WTC11 (cell line): Measurements from ENCODE around the gene ZNF407. TPM values are rescaled to one million over a fixed set of nuclear protein-coding genes. Genes with fewer than 3 reads are reported as not detected.

Experiments
- ATAC-seq: fragments of 200-7000 bp; cut with Tn5 transposase; 2 replicates; pipeline ENCODE4 v1.10.0; 2021; ENCODE audit warnings: mild to moderate bottlenecking, moderate library complexity
- CTCF ChIA-PET: fragments of 300-600 bp; sonication (Branson Sonifier 250); formaldehyde crosslinking; loops from one replicate; lab custom pipeline; 2021; ENCODE audit warnings: antibody characterized with exemption; lab: Charles Lee
- POLR2A ChIA-PET: fragments of 350-600 bp; sonication (Branson Sonifier 250); formaldehyde crosslinking; loops from one replicate; lab custom pipeline; 2021; ENCODE audit warnings: antibody characterized with exemption; lab: Charles Lee
- DNase-seq: peaks from one replicate; pipeline ENCODE4 v3.0.0; 2021; ENCODE audit warnings: low spot score
- H3K27ac Mint-ChIP-seq: 2 replicates; pipeline ENCODE4 v1.8.0; 2021; ENCODE audit warnings: mixed read lengths
- H3K27me3 Mint-ChIP-seq: 2 replicates; pipeline ENCODE4 v1.8.0; 2021; ENCODE audit warnings: low read depth, mild to moderate bottlenecking, moderate library complexity, mixed read lengths
- H3K36me3 Mint-ChIP-seq: 2 replicates; pipeline ENCODE4 v1.8.0; 2021; ENCODE audit warnings: mixed read lengths
- H3K4me1 Mint-ChIP-seq: 2 replicates; pipeline ENCODE4 v1.8.0; 2022; ENCODE audit warnings: mixed read lengths
- H3K4me3 Mint-ChIP-seq: 2 replicates; pipeline ENCODE4 v1.8.0; 2021; ENCODE audit warnings: mild to moderate bottlenecking, moderate library complexity, mixed read lengths
- H3K9me3 Mint-ChIP-seq: 2 replicates; pipeline ENCODE4 v1.8.0; 2021; ENCODE audit warnings: mixed read lengths
- ARID4B ChIP-seq: sonication (generic); formaldehyde crosslinking; IDR thresholded peaks from 2 replicates; pipeline ENCODE4 v1.8.0; 2023; ENCODE audit warnings: missing genetic modification reagents, mild to moderate bottlenecking, borderline replicate concordance
- CDX4 ChIP-seq: fragments of 250-450 bp; sonication (Bioruptor Pico); IDR thresholded peaks from 2 replicates; pipeline ENCODE4 v1.9.0; 2021; ENCODE audit warnings: moderate library complexity, mild to moderate bottlenecking, inconsistent platforms, borderline replicate concordance
- CTCF ChIP-seq: fragments of 200-600 bp; IDR thresholded peaks from 2 replicates; pipeline ENCODE4 v1.8.0; 2022; ENCODE audit warnings: antibody characterized with exemption
- E2F1 ChIP-seq: sonication (generic); formaldehyde crosslinking; IDR thresholded peaks from 2 replicates; pipeline ENCODE4 v1.8.0; 2022; ENCODE audit warnings: mild to moderate bottlenecking, missing genetic modification reagents
- E2F4 ChIP-seq: sonication (generic); formaldehyde crosslinking; IDR thresholded peaks from 2 replicates; pipeline ENCODE4 v1.8.1; 2022; ENCODE audit warnings: low read depth, mild to moderate bottlenecking, moderate library complexity, missing genetic modification reagents, borderline replicate concordance
- ELF4 ChIP-seq: sonication (generic); formaldehyde crosslinking; IDR thresholded peaks from 2 replicates; pipeline ENCODE4 v1.8.1; 2022; ENCODE audit warnings: low read depth, mild to moderate bottlenecking, moderate library complexity, missing genetic modification reagents
- EMX1 ChIP-seq: fragments of 250-450 bp; sonication (Bioruptor Pico); IDR thresholded peaks from 2 replicates; pipeline ENCODE4 v1.8.0; 2021; ENCODE audit warnings: mild to moderate bottlenecking
- FOXP1 ChIP-seq: sonication (generic); formaldehyde crosslinking; IDR thresholded peaks from 2 replicates; pipeline ENCODE4 v1.8.0; 2022; ENCODE audit warnings: missing genetic modification reagents, mild to moderate bottlenecking, moderate library complexity, borderline replicate concordance
- GABPB1 ChIP-seq: sonication (generic); formaldehyde crosslinking; IDR thresholded peaks from 2 replicates; pipeline ENCODE4 v1.8.1; 2023; ENCODE audit warnings: mild to moderate bottlenecking, missing genetic modification reagents
- MYBL2 ChIP-seq: sonication (generic); formaldehyde crosslinking; IDR thresholded peaks from 2 replicates; pipeline ENCODE4 v1.8.1; 2023; ENCODE audit warnings: mild to moderate bottlenecking, moderate library complexity, missing genetic modification reagents
- NFATC4 ChIP-seq: fragments of 250-450 bp; sonication (Bioruptor Pico); IDR thresholded peaks from 2 replicates; pipeline ENCODE4 v1.9.0; 2021; ENCODE audit warnings: mild to moderate bottlenecking
- NFYB ChIP-seq: sonication (generic); formaldehyde crosslinking; conservative IDR thresholded peaks from 2 replicates; pipeline ENCODE4 v1.8.0; 2022; ENCODE audit warnings: low read depth, missing genetic modification reagents
- PREB ChIP-seq: sonication (generic); formaldehyde crosslinking; IDR thresholded peaks from 2 replicates; pipeline ENCODE4 v1.8.1; 2022; ENCODE audit warnings: mild to moderate bottlenecking, missing genetic modification reagents, moderate library complexity, borderline replicate concordance
- SMAD3 ChIP-seq: sonication (generic); formaldehyde crosslinking; IDR thresholded peaks from 2 replicates; pipeline ENCODE4 v1.8.0; 2022; ENCODE audit warnings: missing genetic modification reagents, mild to moderate bottlenecking, borderline replicate concordance
- ZNF532 ChIP-seq: fragments of 250-450 bp; sonication (Bioruptor Pico); IDR thresholded peaks from 2 replicates; pipeline ENCODE4 v1.9.0; 2021; ENCODE audit warnings: mild to moderate bottlenecking, borderline replicate concordance
- ZSCAN18 ChIP-seq: fragments of 250-450 bp; sonication (Bioruptor Pico); IDR thresholded peaks from 2 replicates; pipeline ENCODE4 v2.1.2; 2022; ENCODE audit warnings: mild to moderate bottlenecking, moderate library complexity
- total RNA-seq: library from RNA; stranded (reverse); gene quantifications from 3 replicates; pipeline ENCODE4 v1.2.3, GENCODE V29; 2021

Gene ZNF407
- total RNA-seq, 1 experiment from 2014 or later = 6.5 TPM

GRCh38 chr18:75073654-75074053, 476.0 kb downstream of the ZNF407 start:
- ATAC-seq = no peak
- Mint-ChIP-seq H3K27ac (no peak overlapping the region), H3K27me3 (no peaks in the 10 kb centered on the region), H3K36me3 (peaks cover 4% of the 10 kb centered on the region), H3K4me3 (no peak overlapping the region), H3K9me3 (peaks cover 14% of the 10 kb centered on the region), H3K4me1 (peaks cover 4% of the 10 kb centered on the region; the same call in 1 of the 2 replicates)
- ChIA-PET CTCF (no interaction called here), POLR2A (no interaction called here)
- TF ChIP-seq CTCF = no peak
- no peak for TF ChIP-seq E2F4 (CRISPR knock-in tag)
- no peak for TF ChIP-seq ZNF532 (CRISPR knock-in tag)
- no peak for TF ChIP-seq EMX1 (CRISPR knock-in tag)
- TF ChIP-seq ELF4 (CRISPR knock-in tag) = no peak
- TF ChIP-seq E2F1 (CRISPR knock-in tag) = no peak
- TF ChIP-seq PREB (CRISPR knock-in tag) = no peak
- no peak for TF ChIP-seq NFATC4 (CRISPR knock-in tag)
- no peak for TF ChIP-seq GABPB1
- no peak for TF ChIP-seq MYBL2 (CRISPR knock-in tag)
- TF ChIP-seq ZSCAN18 = no peak
- TF ChIP-seq ARID4B (CRISPR knock-in tag) = no peak
- TF ChIP-seq FOXP1 = no peak
- no peak for TF ChIP-seq SMAD3
- no peak for TF ChIP-seq CDX4
- TF ChIP-seq NFYB (CRISPR knock-in tag) = no peak
- no peak for DNase-seq
